B cell (primary cell): Measurements from ENCODE around the gene GNG10. TPM values are rescaled to one million over a fixed set of nuclear protein-coding genes. Genes with fewer than 3 reads are reported as not detected.

Experiments used
- ATAC-seq: fragments of 200-7000 bp; cut with Tn5 transposase; one replicate; pipeline ENCODE4 v1.10.0; 2021; ENCODE audit warnings: low read depth, mild to moderate bottlenecking, moderate number of reproducible peaks, moderate library complexity
- CTCF ChIA-PET: fragments of 350-600 bp; sonication (Branson Sonifier 250); formaldehyde crosslinking; loops from one replicate; lab custom pipeline; 2021; ENCODE audit warnings: antibody characterized with exemption, inconsistent platforms; lab: Charles Lee
- POLR2A ChIA-PET: fragments of 350-600 bp; sonication (Branson Sonifier 250); formaldehyde crosslinking; loops from one replicate; lab custom pipeline; 2021; ENCODE audit warnings: antibody characterized with exemption; lab: Charles Lee
- DNase-seq: peaks from one replicate; pipeline ENCODE4 v3.0.0; 2013
- H2AFZ ChIP-seq: 2 replicates; pipeline ENCODE4 v1.6.1; 2012; ENCODE audit warnings: mild to moderate bottlenecking, low read depth, low read length; ENCODE audit not compliant: insufficient read depth, poor library complexity, severe bottlenecking
- H3K27ac ChIP-seq, 2 donors: 1 replicate in 1 of 2; 2 replicates in 1 of 2; pipeline ENCODE4 v1.5.1; 2012 to 2013; ENCODE audit warnings: low read length in 2 of 2, mild to moderate bottlenecking in 2 of 2, moderate library complexity in 1 of 2
- H3K27me3 ChIP-seq, 4 experiments: fragments of 200-600 bp in 1 of 4; sonication (generic) in 1 of 4; replicated peaks in 1 of 4; 1 replicate in 2 of 4; 2 replicates in 2 of 4; pipeline versions ENCODE4 v1.6.1 to v1.7.0; 2013 to 2016; ENCODE audit warnings: low read length in 3 of 4, mild to moderate bottlenecking in 2 of 4, mixed read lengths in 1 of 4, moderate library complexity in 1 of 4; ENCODE audit not compliant: insufficient read depth in 4 of 4, control insufficient read depth in 3 of 4; ENCODE audit errors: control extremely low read depth in 1 of 4
- H3K36me3 ChIP-seq, 2 experiments: replicated peaks in 1 of 2; 1 replicate in 1 of 2; 2 replicates in 1 of 2; pipeline versions ENCODE4 v1.6.1 to v1.7.1; 2013; ENCODE audit warnings: low read length in 1 of 2; ENCODE audit not compliant: insufficient read depth in 2 of 2, control insufficient read depth in 1 of 2; ENCODE audit errors: control extremely low read depth in 1 of 2, extremely low read depth in 1 of 2
- H3K4me1 ChIP-seq, 2 donors: fragments of 200-600 bp in 1 of 2; sonication (generic) in 1 of 2; 1 replicate in 1 of 2; 2 replicates in 1 of 2; pipeline versions ENCODE4 v1.5.1 to v1.6.1; 2013 to 2017; ENCODE audit warnings: low read length in 2 of 2; ENCODE audit not compliant: control insufficient read depth in 2 of 2, insufficient read depth in 2 of 2
- H3K4me2 ChIP-seq: replicated peaks from 2 replicates; pipeline ENCODE3; 2012; ENCODE audit warnings: mild to moderate bottlenecking, low read depth, low read length; ENCODE audit not compliant: poor library complexity, severe bottlenecking
- H3K4me3 ChIP-seq, 5 experiments: fragments of 200-600 bp in 1 of 5; sonication (generic) in 1 of 5; 1 replicate in 3 of 5; 2 replicates in 2 of 5; pipeline versions ENCODE4 v1.5.1 to v1.7.0; 2011 to 2016; ENCODE audit warnings: low read length in 4 of 5, mild to moderate bottlenecking in 4 of 5, low read depth in 2 of 5, control low read depth in 1 of 5, moderate library complexity in 1 of 5; ENCODE audit not compliant: insufficient read depth in 1 of 5; ENCODE audit errors: control extremely low read depth in 1 of 5, extremely low read depth in 1 of 5
- H3K79me2 ChIP-seq: fragments of 200-600 bp; sonication (generic); one replicate; pipeline ENCODE4 v1.6.0; 2016; ENCODE audit warnings: low read length; ENCODE audit not compliant: control insufficient read depth, insufficient read depth
- H3K9ac ChIP-seq: fragments of 200-600 bp; sonication (generic); 2 replicates; pipeline ENCODE4 v1.6.1; 2017; ENCODE audit warnings: mild to moderate bottlenecking, low read length, moderate library complexity
- H3K9me3 ChIP-seq, 3 donors: one replicate each; pipeline versions ENCODE4 v1.6.1 to v1.7.1; 2013; ENCODE audit warnings: low read length in 2 of 3; ENCODE audit not compliant: control insufficient read depth in 2 of 3, insufficient read depth in 1 of 3; ENCODE audit errors: control extremely low read depth in 1 of 3
- H4K20me1 ChIP-seq: 2 replicates; pipeline ENCODE4 v1.6.0; 2012; ENCODE audit warnings: mild to moderate bottlenecking, low read length; ENCODE audit not compliant: insufficient read depth, control insufficient read depth, poor library complexity, severe bottlenecking
- H3K27ac Mint-ChIP-seq: one replicate; pipeline ENCODE4 v1.8.0; 2021; ENCODE audit warnings: mixed read lengths
- H3K27me3 Mint-ChIP-seq: one replicate; pipeline ENCODE4 v1.8.0; 2021; ENCODE audit warnings: mixed read lengths
- H3K4me1 Mint-ChIP-seq: one replicate; pipeline ENCODE4 v1.8.0; 2021; ENCODE audit warnings: mixed read lengths
- H3K4me3 Mint-ChIP-seq: one replicate; pipeline ENCODE4 v1.8.0; 2021; ENCODE audit warnings: mixed read lengths
- H3K9me3 Mint-ChIP-seq: one replicate; pipeline ENCODE4 v1.8.0; 2022; ENCODE audit warnings: mixed read lengths; ENCODE audit not compliant: insufficient read depth
- EZH2 ChIP-seq: IDR thresholded peaks from 2 replicates; pipeline ENCODE4 v1.6.1; 2012; ENCODE audit warnings: borderline replicate concordance, low read depth, mild to moderate bottlenecking, moderate library complexity, low read length; ENCODE audit not compliant: insufficient read depth, poor library complexity, severe bottlenecking
- WGBS: methylation state at CpG from one replicate; pipeline ENCODE4 v1.1.5; 2013; ENCODE audit warnings: missing lambda C conversion rate; ENCODE audit not compliant: insufficient coverage; 5-methylcytosine and 5-hydroxymethylcytosine counted together
- intact Hi-C: fragments of 100-400 bp; cut with micrococcal nuclease; formaldehyde crosslinking; loops from one replicate; pipeline ENCODE4 v1.10.0; 2022
- polyA plus RNA-seq: library from polyadenylated mRNA; depleted of rRNA; stranded (reverse); fragments of >200 nt; gene quantifications from 2 replicates; pipeline ENCODE4 v1.2.3, GENCODE V29; 2012
- total RNA-seq, 2 donors: library from RNA; stranded (reverse); fragments of 120-200 nt in 1 of 2; gene quantifications; 1 replicate in 1 of 2; 2 replicates in 1 of 2; pipeline versions ENCODE4 v1.2.3 to v1.2.4, GENCODE V29; 2013 to 2022
- TF ChIP-seq, protein P1 (sequence below): fragments of 200-600 bp; IDR thresholded peaks from one replicate; pipeline ENCODE4 v1.8.0; 2022; ENCODE audit warnings: antibody characterized with exemption, mild to moderate bottlenecking

Gene GNG10
- total and polyA plus RNA-seq, 2 donors (not counting 1 experiment from before 2014, with no cell fraction given): 7.2 to 10.6 TPM

DNA sequence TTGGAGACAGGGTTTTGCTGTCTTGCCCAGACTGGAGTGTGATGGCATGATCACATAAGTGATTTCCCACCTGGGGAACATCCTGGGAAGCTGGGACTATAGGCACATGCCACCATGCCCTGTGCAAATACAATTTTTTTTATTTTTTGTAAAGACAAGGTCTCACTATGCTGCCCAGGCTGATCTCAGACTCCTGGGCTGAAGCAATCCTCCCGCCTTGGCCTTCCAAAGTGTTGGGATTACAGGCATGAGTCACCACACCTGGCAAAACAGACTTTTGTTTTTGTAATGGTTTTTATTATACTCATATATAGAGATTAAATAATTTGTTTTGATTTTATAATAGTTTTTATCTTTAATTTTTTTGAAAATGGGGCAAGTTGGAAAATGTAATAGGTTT is 15.6 kb upstream of the GNG10 start:
- POLR2A ChIA-PET: no interaction called here

DNA sequence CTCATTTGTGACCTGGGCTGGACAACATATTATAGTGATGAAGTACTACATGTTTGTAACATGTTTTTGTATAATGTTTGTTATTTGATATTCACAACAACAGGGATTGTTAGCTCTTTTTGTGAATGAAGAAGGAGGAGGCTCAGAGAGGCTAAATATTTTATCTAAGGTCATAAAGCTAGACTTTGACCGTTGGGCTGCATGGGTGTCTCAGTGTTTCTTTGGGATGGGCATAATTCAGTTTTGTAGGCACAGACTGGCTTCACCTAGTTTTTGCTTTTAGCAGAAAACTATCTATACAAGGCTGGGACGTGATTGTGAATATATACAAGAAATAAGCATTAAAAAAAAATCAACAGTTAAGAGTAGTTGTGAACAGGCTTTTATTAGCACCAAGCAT is 15.0 kb upstream of the GNG10 start:
- no peak for ATAC-seq
- WGBS: no CpG with 5 or more reads among the region's 2 CpGs
- TF ChIP-seq, protein P1, sequence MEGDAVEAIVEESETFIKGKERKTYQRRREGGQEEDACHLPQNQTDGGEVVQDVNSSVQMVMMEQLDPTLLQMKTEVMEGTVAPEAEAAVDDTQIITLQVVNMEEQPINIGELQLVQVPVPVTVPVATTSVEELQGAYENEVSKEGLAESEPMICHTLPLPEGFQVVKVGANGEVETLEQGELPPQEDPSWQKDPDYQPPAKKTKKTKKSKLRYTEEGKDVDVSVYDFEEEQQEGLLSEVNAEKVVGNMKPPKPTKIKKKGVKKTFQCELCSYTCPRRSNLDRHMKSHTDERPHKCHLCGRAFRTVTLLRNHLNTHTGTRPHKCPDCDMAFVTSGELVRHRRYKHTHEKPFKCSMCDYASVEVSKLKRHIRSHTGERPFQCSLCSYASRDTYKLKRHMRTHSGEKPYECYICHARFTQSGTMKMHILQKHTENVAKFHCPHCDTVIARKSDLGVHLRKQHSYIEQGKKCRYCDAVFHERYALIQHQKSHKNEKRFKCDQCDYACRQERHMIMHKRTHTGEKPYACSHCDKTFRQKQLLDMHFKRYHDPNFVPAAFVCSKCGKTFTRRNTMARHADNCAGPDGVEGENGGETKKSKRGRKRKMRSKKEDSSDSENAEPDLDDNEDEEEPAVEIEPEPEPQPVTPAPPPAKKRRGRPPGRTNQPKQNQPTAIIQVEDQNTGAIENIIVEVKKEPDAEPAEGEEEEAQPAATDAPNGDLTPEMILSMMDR: no peak
- no peak for TF ChIP-seq EZH2
- no peaks in the 10 kb centered on the region for H3K27me3 Mint-ChIP-seq
- POLR2A ChIA-PET: no interaction called here
- Histone ChIP-seq H3K4me2 (no peak overlapping the region), H3K36me3 (peaks cover 8 to 10% of the 10 kb centered on the region in 2 experiments), H3K27ac (no peak overlapping the region), H3K79me2 (peaks cover 5% of the 10 kb centered on the region), H3K9me3 (no peaks in the 10 kb centered on the region), H3K9ac (no peak overlapping the region), H4K20me1 (no peaks in the 10 kb centered on the region), H3K27me3 (no peaks in the 10 kb centered on the region), H3K4me3 (no peak overlapping the region), H2AFZ (no peak overlapping the region), H3K4me1 (no peaks in the 10 kb centered on the region)
- CTCF ChIA-PET: no interaction called here
- intact Hi-C loops: no loop called here
- no peaks in the 10 kb centered on the region for H3K4me1 Mint-ChIP-seq
- H3K4me3 Mint-ChIP-seq: no peak overlapping the region
- DNase-seq: no peak
- H3K9me3 Mint-ChIP-seq: no peaks in the 10 kb centered on the region
- no peak overlapping the region for H3K27ac Mint-ChIP-seq

More for the DNA sequence above, 15.6 kb upstream of the GNG10 start:
- H3K9me3 Mint-ChIP-seq: no peaks in the 10 kb centered on the region
- no CpG with 5 or more reads among the region's 1 CpG for WGBS
- no peaks in the 10 kb centered on the region for H4K20me1 ChIP-seq
- no peaks in the 10 kb centered on the region for H3K27me3 ChIP-seq
- H3K9me3 ChIP-seq: no peaks in the 10 kb centered on the region
- H3K27ac Mint-ChIP-seq: no peak overlapping the region
- H3K4me1 ChIP-seq: no peaks in the 10 kb centered on the region
- peaks cover 5% of the 10 kb centered on the region for H3K79me2 ChIP-seq
- no peaks in the 10 kb centered on the region for H3K4me1 Mint-ChIP-seq
- TF ChIP-seq EZH2: no peak
- TF ChIP-seq, protein P1: no peak
- no peak overlapping the region for H2AFZ ChIP-seq
- intact Hi-C loops: no loop called here
- no peak for ATAC-seq
- no peaks in the 10 kb centered on the region for H3K27me3 Mint-ChIP-seq
- CTCF ChIA-PET: no interaction called here
- no peak overlapping the region for H3K27ac ChIP-seq
- no peak overlapping the region for H3K4me2 ChIP-seq
- peaks cover 8 to 10% of the 10 kb centered on the region in 2 experiments for H3K36me3 ChIP-seq
- no peak overlapping the region for H3K4me3 Mint-ChIP-seq
- H3K4me3 ChIP-seq: no peak overlapping the region
- no peak overlapping the region for H3K9ac ChIP-seq
- no peak for DNase-seq
